GM19351 (cell line): ENCODE results near the gene PGRMC2.
"Not testable (repeated sequence)": the region's sequence is repeated elsewhere in the genome, so short reads cannot be mapped to it uniquely, and the experiment has no call there.

Source experiments
- ATAC-seq: cut with Tn5 transposase; IDR thresholded peaks from one replicate; pipeline ENCODE4 v1.9.1; 2021; ENCODE audit warnings: mild to moderate bottlenecking, moderate library complexity; ENCODE audit not compliant: unreplicated experiment

The PGRMC2 gene

DNA sequence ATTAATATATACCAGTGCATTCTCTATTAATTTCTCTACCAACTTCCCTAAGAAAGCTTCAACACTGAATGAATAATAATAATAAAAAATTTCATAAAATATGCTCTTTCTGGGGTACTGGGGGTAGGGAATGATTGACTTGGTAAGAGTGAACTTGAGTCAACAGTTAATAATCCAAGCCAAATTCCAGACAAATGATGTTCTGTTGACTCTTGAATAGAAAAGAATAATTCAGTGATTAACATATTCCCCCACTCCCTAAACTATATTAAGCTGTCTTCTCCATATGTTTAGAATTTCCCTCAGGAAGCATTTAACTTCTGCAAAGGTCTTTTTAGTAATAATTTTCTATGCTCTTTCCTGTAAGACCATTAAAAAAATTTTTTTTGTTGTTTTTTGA, 12.3 kb downstream of the PGRMC2 start:
- no peak for ATAC-seq

DNA sequence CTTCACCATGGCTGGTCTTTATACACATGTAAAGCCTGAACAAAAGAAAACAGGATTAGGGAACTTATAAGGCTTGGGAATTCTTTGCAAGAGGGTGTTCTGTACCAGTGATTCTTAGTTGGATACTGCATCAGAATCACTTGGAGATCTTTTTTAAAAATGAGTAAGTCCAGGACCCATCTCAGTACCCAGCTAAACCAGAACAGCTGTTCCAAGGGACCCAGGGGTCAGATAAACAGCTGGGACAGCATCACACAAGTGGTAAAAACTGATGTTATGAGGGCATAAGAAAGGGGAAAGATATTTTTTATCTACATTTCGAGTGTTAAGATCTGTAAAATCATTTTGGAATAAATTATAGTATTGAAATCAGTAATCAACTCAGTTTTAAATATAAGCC, 16.1 kb downstream of the PGRMC2 start:
- no peak for ATAC-seq

DNA sequence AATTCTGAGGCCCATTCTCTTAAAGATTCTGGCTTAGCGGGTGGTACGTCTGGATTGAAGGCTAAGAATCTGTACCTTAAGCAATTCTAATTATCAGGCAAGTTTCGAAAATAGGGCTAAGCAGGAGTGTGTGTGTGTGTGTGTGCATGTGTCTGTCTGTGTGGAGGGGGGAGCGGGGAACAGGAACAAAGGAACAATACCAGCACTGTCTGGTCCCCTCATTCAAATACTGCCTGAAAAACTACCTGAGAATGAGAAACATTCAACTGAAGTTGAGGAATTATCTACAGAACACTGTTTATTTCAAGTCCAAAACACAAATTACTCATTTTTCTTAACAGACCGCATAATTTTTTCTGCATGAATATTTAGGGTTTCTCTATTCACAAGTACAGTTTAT, 18.6 kb downstream of the PGRMC2 start:
- ATAC-seq, result no peak

DNA sequence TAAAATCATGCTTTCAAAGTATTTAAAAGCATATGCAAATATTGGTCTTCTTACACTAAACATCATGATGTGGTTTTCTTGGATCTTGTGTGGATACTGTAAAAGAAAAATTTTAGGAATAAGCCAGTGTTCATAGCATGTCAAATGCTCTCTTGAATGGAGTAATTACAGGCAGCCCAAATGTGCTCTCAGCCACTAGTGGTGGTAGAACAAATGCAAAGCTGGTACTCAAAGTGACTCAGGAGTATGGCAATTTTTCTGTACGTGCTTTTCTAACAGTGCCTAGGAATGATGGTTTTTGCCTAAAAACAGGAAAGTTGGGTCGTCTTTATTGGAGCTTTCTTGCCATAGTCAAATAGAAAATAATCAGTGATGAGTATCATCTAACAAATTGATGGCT, 19.9 kb downstream of the PGRMC2 start:
- no peak for ATAC-seq

DNA sequence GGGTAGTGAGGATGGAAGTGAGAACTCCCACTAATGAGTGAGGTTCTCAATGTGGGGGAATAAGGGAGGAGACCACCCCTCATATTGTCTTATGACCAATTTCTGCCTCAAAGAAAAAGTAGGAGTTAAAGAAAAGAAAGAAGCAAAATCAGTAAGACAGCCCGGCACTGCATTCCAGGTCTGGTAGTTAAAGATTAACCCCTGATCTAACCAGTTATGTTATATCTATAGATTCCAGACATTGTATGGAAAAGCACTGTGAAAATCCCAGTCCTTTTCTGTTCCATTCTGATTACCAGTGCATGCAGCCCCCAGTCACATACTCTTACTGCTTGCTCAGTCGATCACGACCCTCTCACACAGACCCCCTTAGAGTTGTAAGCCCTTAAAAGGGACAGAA, 20.4 kb downstream of the PGRMC2 start:
- not testable (repeated sequence) for ATAC-seq

DNA sequence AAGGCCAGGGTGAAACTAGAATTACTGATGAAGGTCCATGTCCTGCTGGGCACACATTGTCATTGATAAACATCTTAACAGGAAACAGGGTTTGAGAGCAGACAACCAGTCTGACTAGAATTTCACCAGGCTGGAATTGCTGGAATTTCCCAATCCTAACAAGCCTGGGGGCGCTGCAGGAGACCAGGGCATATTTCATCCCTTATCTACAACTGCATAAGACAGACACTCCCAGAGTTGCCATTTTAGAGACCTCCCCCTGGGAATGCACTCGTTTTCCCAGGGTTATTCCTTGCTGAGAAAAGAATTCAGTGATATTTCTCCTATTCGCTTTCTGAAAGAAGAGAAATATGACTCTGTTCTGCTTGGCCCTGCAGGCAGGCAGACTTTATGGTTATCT, 22.1 kb downstream of the PGRMC2 start:
- not testable (repeated sequence) for ATAC-seq

DNA sequence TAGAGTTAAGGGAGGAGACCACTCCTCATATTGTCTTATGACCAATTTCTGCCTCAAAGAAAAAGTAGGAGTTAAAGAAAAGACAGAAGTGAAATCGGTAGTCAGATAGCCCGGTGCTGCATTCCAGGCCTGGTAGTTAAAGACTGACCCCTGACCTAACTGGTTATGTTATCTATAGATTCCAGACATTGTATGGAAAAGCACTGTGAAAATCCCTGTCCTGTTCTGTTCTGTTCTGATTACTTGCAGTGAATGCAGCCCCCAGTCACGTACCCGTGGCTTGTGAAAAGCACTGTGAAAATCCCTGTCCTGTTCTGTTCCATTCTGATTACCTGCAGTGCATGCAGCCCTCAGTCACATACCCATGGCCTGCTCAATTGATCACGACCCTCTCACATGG, 27.7 kb downstream of the PGRMC2 start:
- ATAC-seq, result not testable (repeated sequence)

DNA sequence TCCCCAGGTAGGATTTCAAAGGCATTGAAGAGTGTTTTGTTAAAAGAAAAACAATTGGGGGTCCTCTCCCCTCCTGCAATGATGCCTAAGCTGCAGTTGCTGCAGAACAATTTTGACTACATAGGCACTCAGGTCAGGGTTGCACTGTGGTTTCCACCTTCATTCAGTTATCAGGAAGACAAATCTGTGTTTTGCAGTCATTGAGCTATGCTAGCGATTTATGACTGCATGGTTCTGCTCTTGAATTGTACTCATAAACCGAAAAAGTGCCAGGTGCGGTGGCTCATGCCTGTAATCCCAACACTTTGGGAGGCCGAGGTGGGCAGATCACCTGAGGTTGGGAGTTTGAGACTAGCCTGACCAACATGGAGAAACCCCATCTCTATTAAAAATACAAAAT, 29.4 kb downstream of the PGRMC2 start:
- ATAC-seq, result not testable (repeated sequence)

DNA sequence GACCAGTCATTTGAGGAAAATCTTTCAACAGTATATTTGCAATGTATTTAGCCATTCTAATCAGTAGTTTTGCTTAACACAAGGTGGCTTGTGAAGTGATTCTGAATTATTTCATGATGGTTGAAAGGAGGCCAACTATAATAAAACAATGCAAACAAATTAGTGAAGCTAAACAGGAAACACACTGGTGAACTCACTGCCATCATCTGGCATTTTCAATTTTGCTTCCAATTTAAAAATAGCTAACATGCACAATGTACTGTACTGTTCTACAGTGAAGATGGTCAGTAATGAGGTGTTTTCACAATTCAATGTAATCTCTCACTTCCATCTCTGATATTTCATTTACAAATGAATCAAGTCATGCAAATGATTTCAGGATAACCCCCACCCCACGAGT, 31.1 kb downstream of the PGRMC2 start:
- ATAC-seq, result no peak

DNA sequence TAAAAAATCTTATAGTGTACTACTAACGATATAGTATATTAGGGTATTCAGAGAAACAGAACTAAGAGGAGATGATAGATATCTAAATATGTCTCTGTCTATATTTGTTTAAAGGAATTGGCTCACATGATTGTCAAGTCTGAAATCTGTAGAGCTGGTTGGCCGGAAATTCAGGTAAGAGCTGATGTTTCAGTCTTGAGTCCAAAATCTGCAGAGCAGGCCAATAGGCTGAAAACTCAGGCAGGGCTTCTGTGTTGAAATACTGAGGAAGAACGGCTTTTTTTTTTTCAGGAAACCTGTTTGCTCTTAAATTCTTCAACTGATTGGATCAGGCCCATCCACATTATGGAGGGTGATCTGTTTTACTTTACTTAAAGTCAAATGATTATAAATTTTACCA, 31.7 kb downstream of the PGRMC2 start:
- no peak for ATAC-seq

DNA sequence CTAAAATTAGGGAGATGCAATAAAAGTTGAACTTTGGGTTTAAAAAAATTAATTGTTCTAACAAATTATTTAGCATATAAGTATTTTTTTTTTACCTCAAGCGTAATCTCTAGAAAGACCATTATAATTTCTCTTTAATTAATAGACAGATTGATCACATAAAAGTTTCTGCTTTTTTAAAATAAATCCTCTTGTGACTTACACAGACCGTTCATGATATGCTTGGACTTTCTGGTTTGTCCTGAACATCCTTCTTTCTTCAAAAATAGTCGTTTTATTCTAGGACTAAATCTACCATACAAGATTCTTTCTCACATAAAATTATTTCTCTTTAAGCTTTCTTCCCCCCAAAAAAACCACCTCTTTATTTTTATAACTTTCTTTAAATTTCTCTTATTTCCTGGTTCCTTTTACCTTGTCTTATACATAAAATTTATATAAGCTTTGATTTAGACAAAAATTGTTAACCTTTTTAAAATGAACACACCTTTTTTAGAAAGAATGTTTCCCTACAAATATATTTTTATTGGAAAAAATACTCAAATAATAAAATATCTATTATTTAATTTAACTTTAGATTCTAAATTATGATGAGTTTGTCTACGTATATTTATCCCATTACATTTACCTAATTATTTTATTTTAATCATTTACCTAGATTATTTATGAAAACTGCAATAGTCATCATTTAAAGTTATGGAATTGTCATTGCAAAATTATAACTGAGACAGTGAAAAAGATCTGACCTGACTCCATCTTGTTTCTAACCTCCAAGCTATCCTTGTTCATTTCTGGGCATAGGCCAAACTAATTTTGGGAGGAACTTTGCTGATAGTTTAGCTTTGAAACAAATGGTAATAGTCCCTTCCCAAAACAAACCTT, 37.6 kb downstream of the PGRMC2 start:
- no peak for ATAC-seq

DNA sequence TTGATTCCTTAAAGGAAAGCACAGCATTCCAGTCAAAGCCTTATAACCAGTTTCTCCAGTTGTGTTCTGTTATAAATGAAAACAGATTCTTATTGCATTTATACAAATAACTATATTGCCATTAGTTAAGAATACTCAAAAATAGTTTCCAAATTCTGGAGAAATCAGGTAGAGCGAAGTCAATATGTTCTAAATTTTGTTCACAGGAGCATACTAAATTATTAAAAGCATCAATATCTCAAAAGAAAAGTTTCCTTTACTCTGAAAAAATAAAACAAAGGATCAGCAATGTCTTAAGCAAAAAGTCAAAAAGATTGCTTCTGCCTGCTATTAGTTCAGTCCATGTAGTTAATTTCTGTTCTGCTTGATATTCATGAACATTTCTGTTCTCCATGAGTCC, 39.7 kb downstream of the PGRMC2 start:
- ATAC-seq, result no peak

DNA sequence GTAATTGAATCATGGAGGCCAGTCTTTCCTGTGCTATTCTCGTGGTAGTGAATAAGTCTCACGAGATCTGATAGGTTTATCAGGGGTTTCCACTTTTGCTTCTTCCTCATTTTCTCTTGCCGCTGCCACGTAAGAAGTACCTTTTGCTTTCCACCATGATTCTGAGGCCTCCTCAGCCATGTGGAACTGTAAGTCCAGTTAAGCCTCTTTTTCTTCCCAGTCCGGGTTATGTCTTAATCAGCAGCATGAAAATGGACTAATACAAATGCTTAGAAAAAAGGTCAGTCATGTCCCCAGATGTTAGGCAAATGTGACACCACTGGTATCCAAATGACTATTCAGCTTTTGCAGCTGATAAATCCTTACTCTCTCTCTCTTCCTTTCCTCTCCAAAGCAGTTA, 42.2 kb downstream of the PGRMC2 start:
- ATAC-seq, result not testable (repeated sequence)

DNA sequence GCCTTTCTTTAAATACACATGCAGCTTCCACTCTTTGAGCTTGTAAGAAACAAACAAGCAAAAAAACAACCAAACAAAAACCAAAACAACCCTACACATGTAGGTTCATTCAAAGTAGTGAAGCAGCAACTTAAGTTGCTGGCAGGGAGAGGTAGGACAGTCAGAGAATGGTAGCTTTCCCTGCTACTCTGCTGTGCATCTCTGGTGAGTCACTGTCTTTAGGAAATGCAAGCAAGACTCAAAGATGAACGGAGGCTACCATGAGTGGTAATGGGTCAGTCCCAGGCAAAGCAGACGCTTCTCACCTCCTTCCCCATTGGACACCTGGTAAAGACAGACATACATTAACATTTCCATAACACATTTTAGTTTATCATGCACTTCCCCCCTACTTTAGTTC, 43.2 kb downstream of the PGRMC2 start:
- no peak for ATAC-seq

DNA sequence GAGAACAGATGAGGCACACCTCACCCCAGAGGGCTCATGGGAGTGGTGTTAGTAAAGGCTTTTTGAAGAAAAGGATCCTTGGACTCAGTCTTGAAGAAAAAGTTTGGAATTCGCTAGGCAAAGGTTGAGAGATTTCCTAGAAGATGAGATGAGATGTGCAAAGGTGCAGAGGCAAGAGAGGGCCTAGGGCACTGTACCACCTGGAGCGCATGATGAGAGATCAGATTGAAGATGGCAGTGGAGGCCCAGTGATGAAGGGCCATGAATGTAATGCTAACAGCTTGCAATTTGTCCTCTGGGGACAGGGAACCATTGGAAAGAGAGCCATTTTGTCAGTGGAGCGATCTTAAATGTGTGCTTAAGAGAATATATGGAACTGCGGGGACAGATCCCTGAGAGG, 45.0 kb downstream of the PGRMC2 start:
- no peak for ATAC-seq

DNA sequence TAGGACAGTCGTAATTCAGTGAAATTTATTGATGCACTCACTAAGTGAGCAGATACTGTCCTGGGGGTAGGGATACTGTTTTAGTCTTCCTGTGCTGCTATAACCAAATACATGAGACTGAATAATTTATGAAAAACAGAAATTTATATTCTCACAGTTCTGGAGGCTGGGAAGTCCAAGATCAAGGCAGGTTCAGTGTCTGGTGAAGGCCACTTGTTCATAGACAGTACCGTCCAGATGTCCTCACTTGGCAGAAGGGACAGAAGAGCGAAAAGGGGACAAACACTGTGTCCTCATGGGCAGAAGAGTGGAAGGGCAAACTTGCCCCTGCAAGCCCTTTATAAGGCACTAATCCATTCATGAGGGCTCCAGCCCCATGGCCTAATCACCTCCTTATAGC, 45.6 kb downstream of the PGRMC2 start:
- ATAC-seq, result no peak

DNA sequence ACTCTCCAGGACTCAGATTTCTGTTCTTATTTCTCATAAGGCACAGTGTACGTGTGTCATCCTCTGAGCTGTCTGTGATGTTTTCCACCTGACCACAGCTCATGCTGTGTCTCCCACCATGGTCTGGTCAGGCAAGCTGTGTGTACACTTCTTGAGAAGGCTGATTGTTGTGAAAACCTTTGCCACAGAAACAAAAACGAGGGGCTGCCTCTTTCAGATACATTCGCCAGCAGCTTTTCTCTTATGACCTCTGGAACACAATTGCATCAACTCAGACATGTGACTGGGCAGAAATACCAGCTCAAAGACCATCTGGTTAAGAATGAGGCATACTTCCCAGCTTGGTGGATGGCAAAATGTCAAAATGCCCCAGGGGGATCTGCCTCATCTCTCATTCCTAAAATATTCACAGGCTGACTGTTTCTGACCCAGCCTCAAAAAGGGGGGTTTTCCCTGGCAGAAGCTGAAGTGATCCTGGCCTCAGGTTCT, 46.1 kb downstream of the PGRMC2 start:
- ATAC-seq, result peak; percentile 51

DNA sequence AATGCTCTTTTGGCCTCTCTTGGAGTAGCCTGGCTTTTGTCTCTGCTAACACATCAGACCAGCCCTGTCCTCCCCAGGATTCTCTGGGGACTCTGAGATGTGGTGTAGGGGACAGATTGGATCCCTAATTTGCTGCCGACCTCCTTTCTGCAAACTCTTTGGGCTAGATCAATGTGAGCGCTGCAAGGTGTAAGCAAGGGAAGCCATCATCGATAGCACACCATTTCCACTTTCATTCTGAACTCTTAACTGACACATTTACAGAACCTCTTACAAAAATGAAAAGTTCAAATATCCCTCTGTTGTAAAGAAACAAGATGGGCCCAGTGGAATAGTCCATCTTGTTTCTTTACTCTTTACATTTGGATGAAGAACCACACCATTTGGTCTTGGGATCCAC, 46.6 kb downstream of the PGRMC2 start:
- ATAC-seq, result peak; percentile 47

DNA sequence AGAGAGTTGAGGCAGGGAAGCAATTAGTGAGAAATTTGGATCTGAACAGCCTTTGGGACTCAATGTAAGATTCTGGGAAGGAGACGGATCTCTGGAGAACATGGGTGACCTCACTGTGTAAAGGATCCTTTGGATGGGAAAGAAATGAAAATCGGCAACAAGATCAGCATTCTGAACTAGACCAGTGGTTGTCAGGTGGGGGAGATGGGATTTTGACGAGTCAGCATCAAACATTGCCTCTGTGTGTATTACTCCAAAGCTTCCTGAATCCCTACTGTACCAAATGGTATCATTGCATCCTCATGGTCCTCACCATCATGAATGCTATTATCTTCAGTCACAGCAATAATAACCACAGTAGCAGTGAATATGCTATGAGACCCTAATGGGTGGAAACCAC, 52.8 kb downstream of the PGRMC2 start:
- ATAC-seq, result no peak

DNA sequence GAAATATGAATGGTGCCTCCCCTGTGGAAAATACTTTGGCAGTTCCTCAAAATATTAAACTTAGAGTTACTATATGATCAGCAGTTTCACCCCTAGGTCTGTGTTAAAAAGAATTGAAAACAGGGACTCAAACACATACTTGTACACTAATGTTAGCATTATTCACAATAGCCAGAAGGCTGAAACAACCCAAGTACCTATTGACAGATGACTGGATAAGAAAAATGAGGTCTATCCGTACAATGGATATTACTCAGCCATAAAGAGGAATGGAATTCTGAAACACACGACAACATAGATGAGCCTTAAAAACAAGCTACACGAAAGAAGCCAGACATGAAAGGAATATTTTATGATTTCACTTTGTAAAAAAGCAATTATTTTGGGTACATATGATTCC, 54.9 kb downstream of the PGRMC2 start:
- no peak for ATAC-seq

DNA sequence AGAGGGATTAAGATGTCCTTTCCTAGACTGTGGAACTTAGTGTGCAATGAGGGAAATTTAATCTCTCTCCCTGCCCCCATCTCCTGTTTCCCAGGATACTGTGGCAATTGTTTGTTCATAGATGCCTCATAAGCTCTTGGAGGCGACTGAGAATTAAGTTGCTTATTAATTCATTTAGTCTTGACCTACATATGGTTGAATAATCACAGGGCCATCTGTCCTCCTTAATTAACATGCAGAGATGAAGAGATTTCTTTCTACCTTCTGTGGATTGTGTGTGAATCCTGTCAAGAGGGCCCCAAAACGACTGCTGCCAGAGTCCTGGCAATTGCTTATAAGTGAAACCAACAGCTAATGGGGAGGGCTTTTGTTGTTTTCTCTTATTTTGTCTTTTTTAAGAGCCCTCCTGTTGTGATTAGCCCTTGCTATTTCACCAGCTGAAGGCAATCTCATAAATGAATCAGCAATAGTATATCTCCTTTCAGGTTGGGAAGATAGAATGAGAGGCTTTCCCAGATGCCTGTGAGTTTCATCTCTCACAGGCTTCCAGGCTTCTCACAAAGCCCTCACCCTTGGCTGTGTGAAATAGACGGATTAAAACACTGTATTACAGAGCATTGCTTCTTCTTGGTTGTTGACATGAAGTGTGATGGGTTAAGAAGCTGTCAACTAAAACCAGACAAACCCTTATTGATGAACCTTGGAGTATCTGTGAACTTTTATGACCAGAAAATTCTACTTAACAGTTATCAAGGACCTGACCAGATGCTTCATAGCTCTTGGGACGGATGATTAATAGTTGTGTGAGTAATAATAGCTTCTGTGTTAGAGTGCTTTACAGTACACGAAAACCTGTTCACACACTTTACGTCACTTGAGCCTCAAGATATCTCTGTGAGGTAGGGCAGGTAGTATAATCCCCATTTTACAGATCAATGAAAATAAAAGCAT, 58.5 kb downstream of the PGRMC2 start:
- ATAC-seq, result no peak
